HG02943 (cell line): ENCODE data around the gene TBCC.

ENCODE experiments used
- ATAC-seq: cut with Tn5 transposase; IDR thresholded peaks from one replicate; pipeline ENCODE4 v1.9.1; 2021; ENCODE audit warnings: mild to moderate bottlenecking, low read depth, moderate library complexity; ENCODE audit not compliant: unreplicated experiment

The TBCC gene

DNA sequence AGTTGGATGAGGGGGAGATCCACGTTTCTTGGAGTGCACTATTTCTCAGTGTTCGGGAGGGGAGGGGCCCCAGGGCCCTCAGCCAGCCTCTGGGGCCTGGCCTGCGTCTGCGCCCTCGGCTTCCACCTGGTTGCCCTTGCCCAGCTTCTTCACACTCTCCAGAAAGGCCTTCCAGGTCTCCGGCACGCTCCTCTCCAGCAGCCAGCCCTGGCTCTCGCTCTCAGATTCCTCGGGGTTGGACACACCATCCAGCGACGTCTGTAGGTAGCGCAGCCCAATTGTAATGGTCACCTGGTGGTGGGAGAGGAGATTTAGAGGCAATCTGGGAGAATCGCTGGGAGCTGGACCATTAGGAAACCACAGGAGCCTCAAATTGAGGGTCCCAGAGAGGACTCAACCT, 47.7 kb downstream of the TBCC start:
- no peak for ATAC-seq

DNA sequence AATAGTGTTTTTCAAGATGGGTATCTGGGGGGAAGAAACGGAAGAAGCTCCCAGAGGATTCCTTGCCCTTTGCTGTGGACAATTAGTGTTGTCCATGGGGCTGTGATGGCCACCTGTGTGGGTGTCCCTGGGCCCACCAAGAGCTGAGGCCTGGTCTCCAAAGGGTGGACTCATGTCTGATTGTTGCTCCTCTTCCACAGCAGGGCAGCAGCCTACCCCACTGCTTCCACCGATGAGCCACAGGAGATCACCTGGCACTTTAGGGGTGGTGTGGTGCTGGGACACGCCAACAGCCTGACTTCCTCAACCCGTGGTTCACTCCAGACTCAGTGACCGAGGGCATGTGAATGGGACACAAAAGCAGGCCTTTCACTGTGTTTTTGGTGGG, 48.6 kb downstream of the TBCC start:
- no peak for ATAC-seq

DNA sequence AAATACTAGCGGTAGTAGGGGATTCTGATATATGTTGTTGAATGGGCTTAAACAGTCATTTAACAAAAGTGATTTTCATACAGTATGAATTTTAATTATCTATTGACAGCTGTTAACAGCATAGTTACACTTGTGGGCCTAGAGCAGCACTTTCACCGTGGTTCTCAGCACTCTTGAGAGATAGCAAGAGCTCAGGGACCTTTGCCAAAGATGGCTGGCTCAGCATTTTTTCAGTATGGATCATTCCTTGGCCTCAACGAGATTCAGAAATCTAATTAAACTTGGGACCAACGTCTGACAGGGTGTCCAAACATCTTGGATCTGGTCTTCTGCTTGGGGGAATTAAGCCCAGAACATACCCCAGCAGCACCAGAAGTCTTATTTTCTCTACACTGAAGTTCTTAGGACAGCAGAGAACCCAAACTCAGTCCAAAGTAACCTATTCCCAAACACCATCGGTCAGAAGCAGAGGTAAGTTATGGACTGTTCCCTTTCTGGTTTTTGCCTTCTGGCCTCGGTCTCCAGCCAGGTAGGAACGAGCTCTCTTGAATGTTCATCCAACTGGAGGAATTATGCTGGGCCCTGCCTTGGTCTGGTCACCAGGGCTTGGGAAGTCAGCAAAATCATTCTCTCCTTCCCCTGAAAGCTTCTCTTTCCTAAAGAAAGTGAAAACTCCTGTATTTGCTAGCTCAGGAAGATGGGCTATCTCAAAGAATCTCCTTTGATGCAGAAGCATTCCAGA, 49.2 kb downstream of the TBCC start:
- no peak for ATAC-seq

DNA sequence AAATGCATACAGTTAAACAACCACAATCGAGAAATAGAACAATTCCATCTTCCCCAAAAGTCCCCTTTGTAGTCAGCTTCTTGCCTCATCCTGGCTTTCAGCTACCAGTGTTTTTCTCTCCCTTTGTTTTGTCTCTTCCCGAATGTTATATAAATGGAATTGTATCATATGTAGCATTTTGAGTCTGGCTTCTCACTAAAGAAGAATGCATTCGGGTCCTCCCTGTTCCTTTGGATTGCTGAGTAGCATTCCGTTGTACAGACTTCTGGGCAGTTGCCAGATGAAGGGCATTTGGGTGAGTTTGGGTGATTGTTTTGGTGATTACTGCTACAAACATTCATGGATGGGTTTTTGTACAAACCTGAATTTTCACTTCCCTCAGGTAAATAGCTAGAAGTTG, 51.3 kb downstream of the TBCC start:
- no peak for ATAC-seq
